ENCODE results near the gene SHISA9. TPM values are rescaled to one million over a fixed set of nuclear protein-coding genes. Genes with fewer than 3 reads are reported as not detected.

Gene SHISA9
- total RNA-seq, 1 experiment from 2014 or later, result not detected

DNA sequence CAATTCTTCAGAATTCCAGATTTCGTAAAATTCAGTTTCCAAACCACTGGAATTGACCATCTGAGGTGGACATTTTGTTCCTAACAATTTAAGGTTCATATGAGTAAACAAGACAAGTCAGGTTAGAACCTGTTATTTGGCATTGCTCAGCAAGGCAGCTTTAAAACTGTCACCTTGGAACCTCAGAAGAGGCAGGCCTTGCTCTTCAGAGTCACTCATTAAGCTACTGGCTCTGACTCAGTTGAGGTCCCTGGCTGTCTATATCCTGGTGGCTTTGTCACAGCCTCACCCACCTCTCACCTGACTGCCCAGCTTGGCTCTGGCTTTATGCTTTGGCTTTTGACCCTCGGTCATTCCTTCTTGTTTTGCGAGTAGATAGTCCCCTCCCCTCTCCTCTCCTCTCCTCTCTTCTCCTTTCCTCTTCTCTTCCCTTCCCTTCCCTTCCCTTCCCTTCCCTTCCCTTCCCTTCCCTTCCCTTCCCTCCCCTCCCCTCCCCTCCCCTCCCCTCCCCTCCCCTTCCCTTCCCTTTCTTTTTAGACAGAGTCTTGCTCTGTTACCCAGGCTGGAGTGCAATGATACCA lies 238.4 kb downstream of the SHISA9 start:
- H3K4me3 ChIP-seq (ENCODE audit: low read length), result no peak overlapping the region
- H3K4me1 ChIP-seq (ENCODE audit: insufficient read depth, low read length), result no peaks in the 10 kb centered on the region
- CTCF ChIA-PET, result no interaction called here
- ATAC-seq (no peak), DNase-seq (no peak)
- H3K4me2 ChIP-seq (ENCODE audit: low read length), result no peak overlapping the region
- no TSS peak for BruUV-seq (replicated peaks)
- no peak overlapping the region for H3K9ac ChIP-seq (ENCODE audit: low read length)
- POLR2A ChIA-PET (ENCODE audit: unreplicated experiment), result no interaction called here
- intact Hi-C loops (cut with micrococcal nuclease), result no loop called here
- no peaks in the 10 kb centered on the region for H3K27me3 ChIP-seq (ENCODE audit: low read length)
- no peak overlapping the region for H2AFZ ChIP-seq (ENCODE audit: low read length)
- H3K79me2 ChIP-seq (ENCODE audit: low read length), result no peaks in the 10 kb centered on the region
- H3K9me2 ChIP-seq (replicated peaks; ENCODE audit: low read length), result no peaks in the 10 kb centered on the region
- no peaks in the 10 kb centered on the region for H3F3A ChIP-seq (ENCODE audit: low read length, unreplicated experiment)
- H3K36me3 ChIP-seq (ENCODE audit: low read depth, low read length), result no peaks in the 10 kb centered on the region
- no peaks in the 10 kb centered on the region for H4K20me1 ChIP-seq (ENCODE audit: low read length)
- no peaks in the 10 kb centered on the region for H3K9me3 ChIP-seq (ENCODE audit: low read length)
- H3K27ac ChIP-seq (ENCODE audit: low read length), result no peak overlapping the region
- no peak for TF ChIP-seq EZH2 (IDR thresholded peaks at IDR 0.05; ENCODE audit: low read length, unreplicated experiment)

DNA sequence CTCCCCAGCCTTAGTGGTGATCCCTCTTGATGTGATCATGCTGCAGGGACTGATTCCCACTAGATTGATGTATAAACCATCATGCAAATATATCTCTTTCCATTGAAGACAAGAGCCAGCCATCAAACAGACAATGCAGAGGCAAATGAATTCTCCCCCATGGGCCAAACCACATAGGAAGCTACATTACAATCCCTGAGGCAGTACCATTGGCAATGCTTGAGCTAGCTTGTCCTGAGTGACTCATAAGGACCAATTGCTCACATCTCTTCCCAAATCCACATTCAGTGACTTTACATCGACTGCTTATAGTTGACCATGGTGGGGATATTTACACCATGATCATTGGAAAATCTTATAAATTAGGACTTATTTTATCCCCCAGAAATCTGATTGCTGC lies 242.2 kb downstream of the SHISA9 start:
- H3K4me1 ChIP-seq (ENCODE audit: insufficient read depth, low read length), result no peaks in the 10 kb centered on the region
- TF ChIP-seq, protein P1, sequence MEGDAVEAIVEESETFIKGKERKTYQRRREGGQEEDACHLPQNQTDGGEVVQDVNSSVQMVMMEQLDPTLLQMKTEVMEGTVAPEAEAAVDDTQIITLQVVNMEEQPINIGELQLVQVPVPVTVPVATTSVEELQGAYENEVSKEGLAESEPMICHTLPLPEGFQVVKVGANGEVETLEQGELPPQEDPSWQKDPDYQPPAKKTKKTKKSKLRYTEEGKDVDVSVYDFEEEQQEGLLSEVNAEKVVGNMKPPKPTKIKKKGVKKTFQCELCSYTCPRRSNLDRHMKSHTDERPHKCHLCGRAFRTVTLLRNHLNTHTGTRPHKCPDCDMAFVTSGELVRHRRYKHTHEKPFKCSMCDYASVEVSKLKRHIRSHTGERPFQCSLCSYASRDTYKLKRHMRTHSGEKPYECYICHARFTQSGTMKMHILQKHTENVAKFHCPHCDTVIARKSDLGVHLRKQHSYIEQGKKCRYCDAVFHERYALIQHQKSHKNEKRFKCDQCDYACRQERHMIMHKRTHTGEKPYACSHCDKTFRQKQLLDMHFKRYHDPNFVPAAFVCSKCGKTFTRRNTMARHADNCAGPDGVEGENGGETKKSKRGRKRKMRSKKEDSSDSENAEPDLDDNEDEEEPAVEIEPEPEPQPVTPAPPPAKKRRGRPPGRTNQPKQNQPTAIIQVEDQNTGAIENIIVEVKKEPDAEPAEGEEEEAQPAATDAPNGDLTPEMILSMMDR (conservative IDR thresholded peaks at IDR 0.05; ENCODE audit: low read depth, low read length), result no peak
- no peak for TF ChIP-seq EZH2phosphoT487 (IDR thresholded peaks at IDR 0.05; ENCODE audit: borderline replicate concordance, low read length)
- no peak for TF ChIP-seq EZH2 (IDR thresholded peaks at IDR 0.05; ENCODE audit: low read length, unreplicated experiment)
- intact Hi-C loops (cut with micrococcal nuclease), result no loop called here
- no peak overlapping the region for H3K27ac ChIP-seq (ENCODE audit: low read length)
- no peaks in the 10 kb centered on the region for H3F3A ChIP-seq (ENCODE audit: low read length, unreplicated experiment)
- H2AFZ ChIP-seq (ENCODE audit: low read length), result no peak overlapping the region
- H4K20me1 ChIP-seq (ENCODE audit: low read length), result no peaks in the 10 kb centered on the region
- H3K4me2 ChIP-seq (ENCODE audit: low read length), result no peak overlapping the region
- DNase-seq, result no peak
- no peak overlapping the region for H3K4me3 ChIP-seq (ENCODE audit: low read length)
- ChIA-PET CTCF (no interaction called here), POLR2A (ENCODE audit: unreplicated experiment) (no interaction called here)
- H3K36me3 ChIP-seq (ENCODE audit: low read depth, low read length), result no peaks in the 10 kb centered on the region
- no peak overlapping the region for H3K9ac ChIP-seq (ENCODE audit: low read length)
- no peaks in the 10 kb centered on the region for H3K9me2 ChIP-seq (replicated peaks; ENCODE audit: low read length)
- no peaks in the 10 kb centered on the region for H3K79me2 ChIP-seq (ENCODE audit: low read length)
- BruUV-seq (replicated peaks), result no TSS peak
- H3K9me3 ChIP-seq (ENCODE audit: low read length), result no peaks in the 10 kb centered on the region
- no peaks in the 10 kb centered on the region for H3K27me3 ChIP-seq (ENCODE audit: low read length)
- ATAC-seq, result no peak

DNA sequence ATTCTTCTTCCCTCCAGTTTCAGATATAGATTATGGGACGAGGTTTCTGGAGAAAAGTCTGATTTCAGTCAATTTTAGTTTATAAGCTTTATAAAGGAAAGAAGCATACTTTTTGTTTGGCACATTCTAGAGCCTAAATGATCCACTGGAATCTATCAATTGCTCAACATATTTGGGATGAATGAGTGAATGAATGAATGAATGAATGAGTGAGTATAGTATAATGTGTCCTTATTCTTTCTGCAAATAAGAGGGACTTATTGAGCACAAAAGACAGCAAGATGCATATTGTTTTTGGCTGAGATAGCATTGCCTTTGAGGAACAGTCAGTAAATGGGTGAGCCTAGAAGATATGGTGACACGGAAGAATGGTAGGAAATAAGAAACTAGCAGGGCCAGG lies 245.4 kb downstream of the SHISA9 start:
- H3K4me2 ChIP-seq (ENCODE audit: low read length), result no peak overlapping the region

More for the DNA sequence above, 245.4 kb downstream of the SHISA9 start:
- Histone ChIP-seq H3K4me3 (ENCODE audit: low read length) (no peak overlapping the region), H3K27ac (ENCODE audit: low read length) (no peak overlapping the region), H4K20me1 (ENCODE audit: low read length) (no peaks in the 10 kb centered on the region), H3K9ac (ENCODE audit: low read length) (no peak overlapping the region), H3K79me2 (ENCODE audit: low read length) (no peaks in the 10 kb centered on the region), H3K9me2 (replicated peaks; ENCODE audit: low read length) (no peaks in the 10 kb centered on the region), H3K36me3 (ENCODE audit: low read depth, low read length) (no peaks in the 10 kb centered on the region), H3K4me1 (ENCODE audit: insufficient read depth, low read length) (no peaks in the 10 kb centered on the region), H2AFZ (ENCODE audit: low read length) (no peak overlapping the region), H3K27me3 (ENCODE audit: low read length) (no peaks in the 10 kb centered on the region), H3F3A (ENCODE audit: low read length, unreplicated experiment) (no peaks in the 10 kb centered on the region), H3K9me3 (ENCODE audit: low read length) (no peaks in the 10 kb centered on the region)
- POLR2A ChIA-PET (ENCODE audit: unreplicated experiment), result no interaction called here
- intact Hi-C loops (cut with micrococcal nuclease), result no loop called here
- ATAC-seq, result no peak
- TF ChIP-seq, protein P1 (conservative IDR thresholded peaks at IDR 0.05; ENCODE audit: low read depth, low read length), result no peak
- TF ChIP-seq EZH2 (IDR thresholded peaks at IDR 0.05; ENCODE audit: low read length, unreplicated experiment) (no peak), EZH2phosphoT487 (IDR thresholded peaks at IDR 0.05; ENCODE audit: borderline replicate concordance, low read length) (no peak)
- no TSS peak for BruUV-seq (replicated peaks)
- DNase-seq, result no peak
- CTCF ChIA-PET, result no interaction called here
